Erythroblast (primary cell): ENCODE measurements around the gene SPATS2L.

Experiments used
- GATA1 ChIP-seq: IDR thresholded peaks from 2 replicates; pipeline ENCODE4 v1.6.1; 2011; ENCODE audit warnings: low read depth, mild to moderate bottlenecking, control low read depth, low read length, moderate library complexity
- POLR2A ChIP-seq: IDR thresholded peaks from 2 replicates; pipeline ENCODE4 v1.6.1; 2011; ENCODE audit warnings: mild to moderate bottlenecking, low read length

- TF ChIP-seq POLR2A = no peak
- TF ChIP-seq GATA1 = no peak
These were observed 46.6 kb downstream of the SPATS2L start for GRCh38 chr2:200353120-200353519.
